CD4-positive, alpha-beta T cell treated with Interleukin-17A for 1 hour (primary cell): ENCODE measurements around the gene GAA.

Experiments used
- DNase-seq: peaks from one replicate; pipeline ENCODE4 v3.0.0-alpha.2; 2020

Gene GAA

DNA sequence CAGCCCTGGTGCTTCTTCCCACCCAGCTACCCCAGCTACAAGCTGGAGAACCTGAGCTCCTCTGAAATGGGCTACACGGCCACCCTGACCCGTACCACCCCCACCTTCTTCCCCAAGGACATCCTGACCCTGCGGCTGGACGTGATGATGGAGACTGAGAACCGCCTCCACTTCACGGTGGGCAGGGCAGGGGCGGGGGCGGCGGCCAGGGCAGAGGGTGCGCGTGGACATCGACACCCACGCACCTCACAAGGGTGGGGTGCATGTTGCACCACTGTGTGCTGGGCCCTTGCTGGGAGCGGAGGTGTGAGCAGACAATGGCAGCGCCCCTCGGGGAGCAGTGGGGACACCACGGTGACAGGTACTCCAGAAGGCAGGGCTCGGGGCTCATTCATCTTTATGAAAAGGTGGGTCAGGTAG lies 3.6 kb downstream of the GAA start:
- no peak for DNase-seq

DNA sequence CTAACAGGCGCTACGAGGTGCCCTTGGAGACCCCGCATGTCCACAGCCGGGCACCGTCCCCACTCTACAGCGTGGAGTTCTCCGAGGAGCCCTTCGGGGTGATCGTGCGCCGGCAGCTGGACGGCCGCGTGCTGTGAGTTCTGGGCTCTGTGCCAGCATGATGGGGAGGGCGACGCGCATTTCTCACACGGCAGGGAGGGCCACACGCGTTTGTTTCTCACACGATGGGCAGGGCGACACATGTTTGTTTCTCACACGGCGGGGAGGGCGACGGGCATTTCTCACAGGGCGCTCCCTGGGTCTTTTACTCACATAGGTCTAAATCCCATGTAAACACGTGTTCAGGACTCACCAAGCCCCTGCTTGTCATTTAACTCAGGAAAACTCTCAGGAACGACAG lies 4.4 kb downstream of the GAA start:
- no peak for DNase-seq

DNA sequence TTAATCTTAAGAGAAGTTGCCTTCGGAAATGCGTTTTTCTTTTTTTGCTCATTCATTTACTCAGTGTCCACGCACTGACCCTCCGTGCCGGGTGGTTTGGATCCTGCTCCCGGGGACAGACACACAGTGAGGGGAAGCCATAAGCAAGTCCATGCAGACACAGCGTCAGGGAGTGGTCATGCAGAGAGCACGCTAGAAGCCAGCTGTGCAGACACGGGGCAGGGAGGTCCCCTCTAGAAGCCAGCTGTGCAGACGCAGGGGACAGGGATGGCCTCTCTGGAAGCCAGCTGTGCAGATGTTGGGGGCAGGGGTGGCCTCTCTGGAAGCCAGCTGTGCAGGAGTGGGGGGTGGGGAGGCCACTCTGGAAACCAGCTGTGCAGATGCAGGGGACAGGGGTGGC lies 4.8 kb downstream of the GAA start:
- DNase-seq = no peak

DNA sequence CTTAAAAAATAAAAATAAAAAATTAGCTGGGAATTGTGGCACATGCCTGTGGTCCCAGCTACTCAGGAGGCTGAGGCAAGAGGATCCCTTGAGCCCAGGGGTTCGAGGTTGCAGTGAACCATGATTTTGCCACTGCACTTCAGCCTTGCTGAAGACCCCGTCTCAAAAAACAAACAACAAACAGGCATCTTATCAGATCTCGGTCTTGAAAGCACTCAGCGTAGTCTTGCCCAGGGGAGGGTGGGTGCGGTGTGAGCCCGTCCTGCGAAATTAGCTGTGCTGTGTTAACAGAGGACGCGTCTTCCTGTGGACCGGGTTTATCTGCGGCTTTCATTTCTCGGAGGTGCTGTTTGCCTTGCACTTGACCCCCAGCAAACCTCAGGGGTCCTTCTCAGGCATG lies 5.4 kb downstream of the GAA start:
- no peak for DNase-seq

DNA sequence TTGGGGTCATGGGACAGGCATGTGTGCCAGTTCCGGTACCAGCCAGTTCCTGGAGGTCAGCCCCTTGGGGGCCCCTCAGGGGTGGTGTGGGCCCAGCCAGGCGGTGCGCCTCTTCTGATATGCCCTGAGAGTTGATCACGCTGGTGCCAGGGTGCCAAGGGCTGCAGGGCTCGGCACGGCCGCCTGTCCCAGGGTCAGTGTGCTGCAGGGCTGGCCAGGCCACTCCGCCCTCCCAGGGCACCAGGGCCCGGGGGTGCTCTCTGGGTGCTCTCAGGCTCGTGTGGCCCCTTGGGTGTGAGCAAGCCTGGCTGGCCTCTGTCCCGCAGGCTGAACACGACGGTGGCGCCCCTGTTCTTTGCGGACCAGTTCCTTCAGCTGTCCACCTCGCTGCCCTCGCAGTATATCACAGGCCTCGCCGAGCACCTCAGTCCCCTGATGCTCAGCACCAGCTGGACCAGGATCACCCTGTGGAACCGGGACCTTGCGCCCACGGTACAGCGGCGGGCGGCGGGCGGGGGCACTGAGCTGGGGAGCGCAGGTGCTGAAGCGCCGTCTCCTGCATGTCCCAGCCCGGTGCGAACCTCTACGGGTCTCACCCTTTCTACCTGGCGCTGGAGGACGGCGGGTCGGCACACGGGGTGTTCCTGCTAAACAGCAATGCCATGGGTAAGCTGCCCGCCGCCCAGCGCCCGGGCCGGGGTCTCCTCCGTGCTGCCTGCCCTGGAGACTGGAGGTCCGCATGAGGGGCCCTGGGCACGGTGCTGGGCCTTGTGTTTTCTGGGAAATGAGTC lies 6.0 kb downstream of the GAA start:
- no peak for DNase-seq

DNA sequence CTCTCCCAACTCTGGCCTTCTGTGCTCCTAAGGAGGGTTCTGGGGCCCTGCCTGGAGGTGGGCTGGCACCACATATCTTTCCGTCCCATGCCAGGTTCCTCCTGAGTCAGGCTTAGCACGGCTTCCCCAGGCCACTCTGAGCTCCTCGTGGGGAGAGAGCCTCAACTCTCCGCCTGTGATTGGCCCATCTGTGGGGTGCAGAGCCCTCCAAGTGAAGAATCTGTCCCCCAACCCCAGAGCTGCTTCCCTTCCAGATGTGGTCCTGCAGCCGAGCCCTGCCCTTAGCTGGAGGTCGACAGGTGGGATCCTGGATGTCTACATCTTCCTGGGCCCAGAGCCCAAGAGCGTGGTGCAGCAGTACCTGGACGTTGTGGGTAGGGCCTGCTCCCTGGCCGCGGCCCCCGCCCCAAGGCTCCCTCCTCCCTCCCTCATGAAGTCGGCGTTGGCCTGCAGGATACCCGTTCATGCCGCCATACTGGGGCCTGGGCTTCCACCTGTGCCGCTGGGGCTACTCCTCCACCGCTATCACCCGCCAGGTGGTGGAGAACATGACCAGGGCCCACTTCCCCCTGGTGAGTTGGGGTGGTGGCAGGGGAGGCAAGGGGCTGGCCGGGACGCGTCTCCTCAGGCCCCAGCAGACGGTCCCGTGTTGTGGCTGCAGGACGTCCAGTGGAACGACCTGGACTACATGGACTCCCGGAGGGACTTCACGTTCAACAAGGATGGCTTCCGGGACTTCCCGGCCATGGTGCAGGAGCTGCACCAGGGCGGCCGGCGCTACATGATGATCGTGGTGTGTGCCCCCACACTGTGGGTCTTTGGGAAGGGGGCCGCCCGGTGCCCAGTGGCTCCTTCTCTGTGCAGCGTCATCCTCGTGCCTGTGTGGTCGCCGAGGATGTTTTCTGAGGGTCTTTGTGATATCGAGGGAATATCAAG lies 6.9 kb downstream of the GAA start:
- DNase-seq = no peak

DNA sequence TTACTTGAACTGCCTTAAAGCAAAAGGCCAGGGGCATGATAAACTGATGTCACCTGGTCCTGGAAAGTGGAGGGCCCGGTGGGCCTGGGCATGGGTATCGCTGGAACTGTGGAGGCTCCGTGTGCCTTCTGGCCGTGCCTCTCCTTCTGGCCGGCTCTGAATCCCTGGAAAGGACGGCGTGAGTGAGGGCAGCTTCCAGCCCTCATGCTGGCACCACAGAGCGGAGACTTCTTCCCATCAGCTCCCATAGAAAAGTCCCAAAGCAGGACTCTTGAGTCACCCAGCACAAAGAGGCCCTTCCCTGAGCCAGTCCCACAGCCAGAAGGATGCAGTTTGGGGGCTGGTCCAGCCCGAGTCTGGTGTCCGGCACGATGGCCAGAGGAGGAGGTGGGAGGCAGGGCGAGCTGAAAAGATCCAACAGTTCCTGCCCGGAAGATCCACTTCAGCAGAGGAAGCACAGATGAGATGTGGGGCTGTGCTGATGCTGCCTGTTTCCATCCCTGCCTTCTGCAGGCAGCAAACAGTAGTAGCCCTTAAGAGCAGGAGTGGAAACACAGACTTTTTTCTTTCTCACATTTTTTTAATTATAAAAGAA lies 7.8 kb downstream of the GAA start:
- DNase-seq = no peak

DNA sequence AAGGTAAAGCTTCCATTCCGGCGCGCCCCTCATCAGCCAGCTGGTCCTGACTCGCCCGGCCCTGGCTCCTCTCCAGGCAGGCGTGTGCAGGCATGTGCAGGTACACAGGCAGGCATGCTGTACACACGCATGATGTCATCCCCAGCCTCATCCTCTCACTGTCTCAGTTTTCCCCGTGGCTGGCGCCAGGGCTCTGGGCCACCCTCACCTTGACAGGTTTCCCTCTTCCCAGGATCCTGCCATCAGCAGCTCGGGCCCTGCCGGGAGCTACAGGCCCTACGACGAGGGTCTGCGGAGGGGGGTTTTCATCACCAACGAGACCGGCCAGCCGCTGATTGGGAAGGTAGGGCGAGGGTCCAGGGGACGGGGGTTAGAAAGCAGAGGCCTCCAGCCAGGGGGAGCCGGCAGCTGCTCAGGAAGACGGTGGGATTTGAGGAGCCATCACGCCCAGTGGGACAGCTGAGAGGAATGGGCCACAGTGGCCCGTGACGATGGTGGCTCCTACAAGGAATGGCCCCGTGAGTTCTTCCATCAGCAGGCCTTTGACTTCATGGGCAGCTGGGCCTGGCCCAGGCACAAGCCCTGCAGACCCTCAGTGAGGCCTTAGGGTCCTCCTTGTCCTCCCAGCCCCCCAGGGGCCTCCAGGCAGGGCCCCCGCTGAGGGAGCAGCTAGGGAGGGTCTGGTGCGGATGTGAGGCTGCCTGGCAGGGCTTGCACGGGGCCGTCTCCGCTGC lies 8.5 kb downstream of the GAA start:
- DNase-seq = no peak

DNA sequence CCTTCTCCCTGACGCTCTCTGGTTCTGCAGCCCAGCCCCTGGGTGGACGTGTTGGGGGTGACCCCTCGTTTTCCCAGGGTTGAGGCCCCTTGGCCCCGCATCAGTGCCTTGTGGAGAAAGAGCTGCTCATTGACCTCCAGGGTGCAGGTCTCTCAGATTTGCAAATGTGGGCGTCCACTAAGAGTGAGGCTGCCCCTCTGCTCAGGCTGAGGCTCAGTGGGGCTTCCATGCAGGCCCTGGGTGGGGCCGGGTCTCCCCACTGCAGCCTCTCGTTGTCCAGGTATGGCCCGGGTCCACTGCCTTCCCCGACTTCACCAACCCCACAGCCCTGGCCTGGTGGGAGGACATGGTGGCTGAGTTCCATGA lies 9.0 kb downstream of the GAA start:
- no peak for DNase-seq

DNA sequence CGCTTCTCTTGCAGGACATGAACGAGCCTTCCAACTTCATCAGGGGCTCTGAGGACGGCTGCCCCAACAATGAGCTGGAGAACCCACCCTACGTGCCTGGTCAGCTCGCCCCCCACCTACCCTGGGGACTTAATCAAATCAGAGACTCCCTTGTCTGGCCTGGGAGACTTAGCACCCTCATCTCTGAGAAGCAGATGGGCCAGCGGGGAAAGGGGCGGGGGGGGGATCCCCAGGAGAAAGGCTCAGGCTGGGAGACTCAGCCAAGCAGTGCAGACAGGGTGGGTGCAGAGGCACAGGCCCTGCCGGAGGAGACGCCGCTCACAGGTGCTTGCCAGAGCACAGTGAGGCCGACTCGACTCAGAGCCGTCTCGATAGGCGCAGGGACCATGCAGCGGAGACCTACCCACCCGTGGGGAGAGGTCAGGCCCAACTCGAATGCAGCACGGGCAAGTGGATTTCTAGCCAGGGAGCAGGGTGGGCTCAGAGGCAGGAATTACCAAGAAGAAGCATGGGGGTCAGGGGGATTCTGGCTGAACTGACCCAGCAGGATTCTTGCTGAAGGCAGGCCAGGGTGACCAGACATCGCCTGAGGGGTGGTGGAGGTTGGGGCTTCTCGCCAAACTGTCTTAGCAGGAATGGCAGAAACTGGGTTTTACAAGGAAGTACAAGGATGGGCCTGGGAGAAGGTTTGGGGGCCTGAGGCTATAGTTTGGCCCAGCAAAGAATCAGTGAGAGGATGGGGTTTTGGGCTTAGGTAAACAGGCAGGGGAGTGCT lies 9.7 kb downstream of the GAA start:
- DNase-seq = no peak

DNA sequence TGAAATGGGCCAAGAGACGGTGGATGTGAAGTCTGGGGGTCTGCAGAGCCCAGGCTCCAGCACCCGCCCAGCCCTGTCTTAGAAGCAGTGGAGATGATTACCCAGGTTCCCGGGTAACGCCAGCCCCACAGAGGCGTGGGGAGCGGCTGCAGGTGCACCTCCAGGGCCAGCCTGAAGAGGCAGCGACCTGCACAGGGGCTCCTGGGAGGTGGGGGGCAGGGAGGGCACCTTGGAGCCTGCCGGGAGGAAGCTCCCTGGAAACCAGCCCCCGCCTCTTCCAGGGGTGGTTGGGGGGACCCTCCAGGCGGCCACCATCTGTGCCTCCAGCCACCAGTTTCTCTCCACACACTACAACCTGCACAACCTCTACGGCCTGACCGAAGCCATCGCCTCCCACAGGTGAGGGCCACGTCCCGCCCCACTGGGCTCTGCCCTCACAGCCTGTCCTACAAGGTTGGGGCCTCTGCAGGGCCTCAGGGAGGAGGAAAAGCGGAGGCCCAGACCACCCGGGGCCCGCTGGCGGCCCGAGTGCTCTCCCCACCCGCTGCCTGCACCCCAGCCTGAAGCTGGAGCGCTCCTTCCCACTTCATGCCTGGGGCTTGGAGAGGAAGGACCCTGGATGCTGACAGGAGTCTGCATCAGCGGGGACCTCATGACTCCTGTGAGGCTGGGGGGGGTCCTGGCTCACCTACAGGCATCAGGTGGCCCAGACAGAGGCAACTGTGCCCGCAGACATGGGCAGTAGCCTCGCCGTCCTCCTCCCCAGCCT lies 10.5 kb downstream of the GAA start:
- DNase-seq = no peak

DNA sequence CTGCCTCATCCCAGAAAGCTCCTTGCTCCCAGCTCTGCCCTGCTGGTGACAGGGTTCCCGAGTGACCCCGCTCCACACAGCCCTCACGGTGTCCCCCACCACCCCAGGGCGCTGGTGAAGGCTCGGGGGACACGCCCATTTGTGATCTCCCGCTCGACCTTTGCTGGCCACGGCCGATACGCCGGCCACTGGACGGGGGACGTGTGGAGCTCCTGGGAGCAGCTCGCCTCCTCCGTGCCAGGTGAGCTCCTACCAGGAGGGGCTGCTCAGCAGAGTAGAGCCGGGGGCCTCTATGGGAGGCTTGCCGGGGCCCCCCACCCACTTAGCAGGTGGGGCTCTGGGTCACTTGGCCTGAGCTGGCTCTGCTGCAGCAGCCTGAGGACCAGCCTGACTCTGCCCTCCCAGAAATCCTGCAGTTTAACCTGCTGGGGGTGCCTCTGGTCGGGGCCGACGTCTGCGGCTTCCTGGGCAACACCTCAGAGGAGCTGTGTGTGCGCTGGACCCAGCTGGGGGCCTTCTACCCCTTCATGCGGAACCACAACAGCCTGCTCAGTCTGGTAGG lies 11.2 kb downstream of the GAA start:
- no peak for DNase-seq

DNA sequence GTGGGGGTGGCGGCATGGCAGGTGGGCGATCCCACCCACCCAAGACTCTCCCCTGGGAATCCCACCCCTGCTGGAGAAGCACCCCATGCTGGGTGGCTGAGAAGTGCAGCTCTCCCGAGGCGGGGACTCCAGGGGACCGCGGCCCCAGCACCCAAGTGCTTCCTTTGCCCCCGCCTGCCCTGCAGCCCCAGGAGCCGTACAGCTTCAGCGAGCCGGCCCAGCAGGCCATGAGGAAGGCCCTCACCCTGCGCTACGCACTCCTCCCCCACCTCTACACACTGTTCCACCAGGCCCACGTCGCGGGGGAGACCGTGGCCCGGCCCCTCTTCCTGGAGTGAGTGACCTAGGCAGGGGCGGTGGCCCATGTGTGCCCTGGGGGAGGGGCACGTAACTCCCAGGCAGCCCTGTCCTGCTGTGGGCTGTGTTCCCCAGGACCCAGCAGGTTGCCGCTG lies 11.7 kb downstream of the GAA start:
- DNase-seq = no peak

DNA sequence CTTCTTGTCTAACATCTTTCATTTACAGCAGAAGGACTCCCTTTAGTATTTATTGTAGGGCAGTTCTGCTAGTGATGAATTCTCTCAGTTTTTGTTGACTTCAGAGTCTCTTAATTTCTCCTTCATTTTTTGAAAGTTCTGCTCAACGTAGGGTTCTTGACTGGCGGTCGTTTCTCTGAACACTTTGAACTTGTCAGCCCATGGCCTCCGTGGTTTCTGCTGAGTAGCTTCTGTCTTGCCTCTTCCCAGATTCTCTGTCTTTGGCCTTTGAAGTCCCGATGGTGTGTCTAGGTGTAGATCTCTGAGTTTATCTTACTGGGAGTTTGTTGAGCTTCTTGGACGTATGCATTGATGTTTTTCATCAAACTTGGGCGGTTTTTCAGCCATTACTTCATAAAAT lies 13.4 kb downstream of the GAA start:
- DNase-seq = no peak

DNA sequence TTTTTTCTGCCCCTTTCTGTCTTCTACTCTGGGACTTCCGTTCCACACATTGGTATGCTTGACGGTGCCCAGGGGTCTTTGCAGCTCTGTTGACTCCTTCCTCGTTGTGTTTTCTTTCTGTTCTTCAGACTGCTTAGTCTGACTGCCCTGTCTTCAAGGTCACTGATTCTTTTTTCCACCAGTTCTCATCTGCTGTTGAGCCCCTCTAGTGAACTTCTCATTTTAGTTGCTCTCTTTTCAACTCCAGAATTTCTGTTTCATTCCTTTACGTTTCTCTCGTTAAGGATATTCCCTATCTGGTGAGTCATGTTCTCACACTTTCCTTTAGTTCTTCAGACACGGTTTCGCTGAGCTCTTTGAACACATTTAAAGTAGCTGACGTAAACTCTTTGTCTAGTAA lies 13.8 kb downstream of the GAA start:
- DNase-seq = no peak

DNA sequence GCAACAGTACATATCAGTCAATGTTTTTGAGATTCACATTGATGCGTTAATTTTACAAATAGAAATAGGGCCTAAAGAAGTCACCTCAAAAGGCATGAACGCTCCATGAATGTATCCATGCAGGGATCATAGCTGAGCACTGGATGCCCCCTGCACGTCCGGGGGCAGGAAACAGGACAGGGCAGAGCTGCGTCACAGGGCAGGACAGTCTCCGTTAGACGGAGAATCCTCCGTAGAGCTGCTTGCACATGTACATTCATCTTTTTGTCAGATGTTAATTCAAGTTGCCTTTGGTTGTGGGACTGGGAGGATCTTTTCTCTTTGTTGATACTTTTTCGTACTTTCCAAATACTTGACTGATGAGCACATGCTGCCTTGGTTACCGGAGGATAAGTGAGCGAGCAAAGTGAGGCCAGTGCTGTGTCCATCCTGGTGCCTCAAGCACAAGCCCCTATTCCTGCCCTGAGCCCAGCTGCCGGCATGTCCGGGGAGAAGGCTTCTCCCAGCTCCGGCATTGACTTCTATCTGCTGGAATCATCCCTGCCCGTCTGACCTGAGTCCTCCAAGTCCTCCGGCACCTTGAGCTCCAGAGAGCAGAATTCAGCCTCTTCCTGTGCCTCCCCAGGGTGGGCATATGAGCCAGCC lies 15.0 kb downstream of the GAA start:
- DNase-seq = no peak

DNA sequence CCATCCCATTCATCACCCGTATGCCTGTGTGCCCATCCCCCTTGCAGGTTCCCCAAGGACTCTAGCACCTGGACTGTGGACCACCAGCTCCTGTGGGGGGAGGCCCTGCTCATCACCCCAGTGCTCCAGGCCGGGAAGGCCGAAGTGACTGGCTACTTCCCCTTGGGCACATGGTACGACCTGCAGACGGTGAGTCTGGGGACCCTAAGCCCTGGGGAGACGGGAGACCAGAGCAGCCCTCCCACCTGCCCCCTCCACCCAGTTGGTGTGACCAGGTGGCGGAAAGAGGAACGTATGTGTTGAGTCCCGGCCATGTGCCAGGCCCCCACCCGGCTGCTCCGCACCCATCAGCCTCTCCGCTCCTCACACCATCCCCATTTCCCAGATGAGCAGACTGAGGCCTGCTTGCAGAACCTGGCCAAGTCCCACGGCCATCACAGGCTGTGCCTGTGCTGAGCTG lies 15.6 kb downstream of the GAA start:
- DNase-seq = no peak

DNA sequence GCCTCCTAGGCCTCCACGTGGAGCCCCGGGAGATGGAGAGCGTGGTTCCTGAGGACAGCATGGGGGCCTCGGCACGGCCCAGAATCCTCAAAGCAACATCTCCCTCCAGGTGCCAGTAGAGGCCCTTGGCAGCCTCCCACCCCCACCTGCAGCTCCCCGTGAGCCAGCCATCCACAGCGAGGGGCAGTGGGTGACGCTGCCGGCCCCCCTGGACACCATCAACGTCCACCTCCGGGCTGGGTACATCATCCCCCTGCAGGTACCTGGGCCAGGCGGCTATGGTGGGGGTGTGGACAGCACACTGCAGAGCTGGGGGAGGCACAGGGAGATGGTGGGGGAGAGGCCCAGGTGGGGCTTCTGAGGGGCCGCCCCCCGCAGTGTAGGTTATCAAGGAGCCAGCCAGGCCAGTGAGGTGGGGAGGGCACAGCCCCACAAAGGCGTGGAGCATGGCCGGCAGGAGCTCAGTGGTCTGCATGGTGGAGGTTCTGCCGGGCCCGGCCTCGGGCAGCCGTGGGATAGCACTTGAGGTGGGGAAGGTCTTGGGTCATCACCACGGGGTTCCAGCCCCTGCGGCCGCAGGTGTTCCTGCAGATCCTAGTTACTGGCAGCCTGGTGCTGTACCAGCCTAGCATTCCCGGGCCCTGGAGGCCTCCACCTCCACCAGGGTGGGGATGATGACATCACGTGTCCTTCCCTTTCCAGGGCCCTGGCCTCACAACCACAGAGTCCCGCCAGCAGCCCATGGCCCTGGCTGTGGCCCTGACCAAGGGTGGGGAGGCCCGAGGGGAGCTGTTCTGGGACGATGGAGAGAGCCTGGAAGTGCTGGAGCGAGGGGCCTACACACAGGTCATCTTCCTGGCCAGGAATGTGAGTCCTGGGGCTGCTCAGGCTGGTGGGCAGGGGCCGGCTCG lies 16.4 kb downstream of the GAA start:
- no peak for DNase-seq

DNA sequence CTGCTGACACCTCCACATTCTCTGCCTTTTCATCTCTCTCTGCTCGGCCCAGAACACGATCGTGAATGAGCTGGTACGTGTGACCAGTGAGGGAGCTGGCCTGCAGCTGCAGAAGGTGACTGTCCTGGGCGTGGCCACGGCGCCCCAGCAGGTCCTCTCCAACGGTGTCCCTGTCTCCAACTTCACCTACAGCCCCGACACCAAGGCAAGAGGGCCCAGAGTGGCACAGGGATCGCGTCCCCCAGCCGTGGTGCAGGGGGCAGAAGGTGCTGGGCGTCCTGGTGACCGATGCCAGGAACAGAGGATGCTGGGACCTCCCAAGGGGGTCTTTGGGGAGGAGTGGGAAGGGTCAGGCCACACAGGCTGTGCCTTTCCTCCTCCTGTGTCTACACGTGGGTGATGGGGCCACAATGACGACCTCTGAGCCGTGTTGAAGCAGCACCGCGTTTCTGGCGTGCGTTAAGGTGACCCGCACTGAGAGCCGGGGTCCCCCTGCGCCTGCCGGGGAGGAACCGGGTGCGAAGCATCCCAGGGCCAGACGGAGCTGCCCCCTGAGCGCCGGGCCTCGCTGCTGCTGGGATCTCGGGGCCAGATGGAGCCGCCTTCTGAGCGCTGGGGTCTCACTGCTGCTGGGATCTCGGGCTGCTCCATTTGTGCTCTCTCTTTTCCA lies 17.4 kb downstream of the GAA start:
- DNase-seq = no peak
